Measurements from ENCODE around the gene LRRK1.

DNA sequence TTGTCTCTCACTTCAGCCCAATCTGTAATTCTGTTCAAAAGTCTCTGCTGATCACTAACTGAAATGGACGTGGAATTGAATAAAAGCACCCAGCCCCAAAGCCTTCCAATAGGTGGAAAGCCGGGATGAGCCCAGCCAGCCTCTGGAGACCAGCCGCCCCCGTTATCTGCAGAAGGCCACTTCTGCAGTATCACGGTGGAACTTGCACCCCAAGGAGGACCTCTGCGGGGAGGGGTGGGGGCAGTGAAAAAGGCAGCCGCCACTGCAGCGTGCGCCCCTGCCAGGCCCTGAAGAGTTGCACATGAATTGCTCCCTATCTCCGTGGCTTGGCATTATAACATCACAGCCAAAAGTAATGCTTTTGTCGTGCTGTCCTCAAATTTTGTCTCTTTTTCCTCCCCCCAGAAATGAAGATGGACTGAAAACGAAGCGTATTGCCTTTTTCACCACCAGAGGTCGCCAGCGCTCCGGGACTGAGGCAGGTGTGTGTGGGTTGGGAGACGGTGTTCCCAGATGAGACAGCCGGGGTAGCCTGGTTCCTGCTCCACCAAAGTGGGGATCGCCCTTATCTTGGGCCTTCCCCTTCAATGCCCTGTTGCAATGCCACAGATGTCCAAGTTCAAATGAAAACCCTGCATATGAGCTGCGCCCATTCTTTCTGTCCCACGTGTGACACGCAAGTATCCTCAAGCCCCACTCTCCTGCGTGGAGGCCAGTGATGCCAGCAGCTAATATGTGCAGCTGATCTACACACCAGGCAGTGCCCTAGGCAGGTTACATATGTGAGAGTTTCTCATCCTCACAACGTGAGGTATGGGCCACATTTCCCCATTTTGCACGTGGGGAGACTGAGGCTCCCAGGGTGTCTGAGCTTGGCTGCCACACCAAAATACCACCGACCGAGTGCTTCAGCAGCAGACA is 96.0 kb downstream of the LRRK1 start:
- no peak for TF ChIP-seq TAF1 (IDR thresholded peaks at IDR 0.05; ENCODE audit: borderline replicate concordance, insufficient read depth, low read length)
- TF ChIP-seq SIN3A (IDR thresholded peaks at IDR 0.05; ENCODE audit: borderline replicate concordance, insufficient read depth, low read length) = no peak
- TF ChIP-seq, protein P1, sequence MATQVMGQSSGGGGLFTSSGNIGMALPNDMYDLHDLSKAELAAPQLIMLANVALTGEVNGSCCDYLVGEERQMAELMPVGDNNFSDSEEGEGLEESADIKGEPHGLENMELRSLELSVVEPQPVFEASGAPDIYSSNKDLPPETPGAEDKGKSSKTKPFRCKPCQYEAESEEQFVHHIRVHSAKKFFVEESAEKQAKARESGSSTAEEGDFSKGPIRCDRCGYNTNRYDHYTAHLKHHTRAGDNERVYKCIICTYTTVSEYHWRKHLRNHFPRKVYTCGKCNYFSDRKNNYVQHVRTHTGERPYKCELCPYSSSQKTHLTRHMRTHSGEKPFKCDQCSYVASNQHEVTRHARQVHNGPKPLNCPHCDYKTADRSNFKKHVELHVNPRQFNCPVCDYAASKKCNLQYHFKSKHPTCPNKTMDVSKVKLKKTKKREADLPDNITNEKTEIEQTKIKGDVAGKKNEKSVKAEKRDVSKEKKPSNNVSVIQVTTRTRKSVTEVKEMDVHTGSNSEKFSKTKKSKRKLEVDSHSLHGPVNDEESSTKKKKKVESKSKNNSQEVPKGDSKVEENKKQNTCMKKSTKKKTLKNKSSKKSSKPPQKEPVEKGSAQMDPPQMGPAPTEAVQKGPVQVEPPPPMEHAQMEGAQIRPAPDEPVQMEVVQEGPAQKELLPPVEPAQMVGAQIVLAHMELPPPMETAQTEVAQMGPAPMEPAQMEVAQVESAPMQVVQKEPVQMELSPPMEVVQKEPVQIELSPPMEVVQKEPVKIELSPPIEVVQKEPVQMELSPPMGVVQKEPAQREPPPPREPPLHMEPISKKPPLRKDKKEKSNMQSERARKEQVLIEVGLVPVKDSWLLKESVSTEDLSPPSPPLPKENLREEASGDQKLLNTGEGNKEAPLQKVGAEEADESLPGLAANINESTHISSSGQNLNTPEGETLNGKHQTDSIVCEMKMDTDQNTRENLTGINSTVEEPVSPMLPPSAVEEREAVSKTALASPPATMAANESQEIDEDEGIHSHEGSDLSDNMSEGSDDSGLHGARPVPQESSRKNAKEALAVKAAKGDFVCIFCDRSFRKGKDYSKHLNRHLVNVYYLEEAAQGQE (IDR thresholded peaks at IDR 0.05; ENCODE audit: insufficient read depth in 1 of 2, low read depth in 2 of 2, low read length in 2 of 2) = no peak
